ENCODE measurements around the gene PRR5L. TPM values are rescaled to one million over a fixed set of nuclear protein-coding genes. Genes with fewer than 3 reads are reported as not detected.

PRR5L gene
- polyA plus RNA-seq, 1 of the 3 experiments (the other 2 are of a cell fraction): 0.46 TPM

GRCh38 chr11:36326524-36327419 lies 30.7 kb downstream of the PRR5L start:
- WGBS (ENCODE audit: low lambda C conversion rate): 43% methylated on average over 3 of the region's 3 CpGs
- no peak for TF ChIP-seq NFIC (IDR thresholded peaks at IDR 0.05; ENCODE audit: borderline replicate concordance)
- no peak for TF ChIP-seq POLR2AphosphoS5 (IDR thresholded peaks at IDR 0.05; ENCODE audit: low read depth, low read length)
- TF ChIP-seq FOSL2 (IDR thresholded peaks at IDR 0.05; ENCODE audit: borderline replicate concordance, low read depth): no peak
- TF ChIP-seq NRF1 (IDR thresholded peaks at IDR 0.05; ENCODE audit: low read depth, low read length): no peak
- TF ChIP-seq RCOR1 (IDR thresholded peaks at IDR 0.05; ENCODE audit: low read length): no peak
- no peak for TF ChIP-seq FOXJ3 (CRISPR knock-in tag; IDR thresholded peaks at IDR 0.05)
- no peak for TF ChIP-seq MAX (IDR thresholded peaks at IDR 0.05; ENCODE audit: low read depth)
- TF ChIP-seq FOXM1 (IDR thresholded peaks at IDR 0.05; ENCODE audit: low read depth): no peak
- TF ChIP-seq CHD2 (IDR thresholded peaks at IDR 0.05; ENCODE audit: low read length, partially characterized antibody): no peak
- no peak for TF ChIP-seq USF2 (IDR thresholded peaks at IDR 0.05; ENCODE audit: borderline replicate concordance, low read depth, low read length)
- TF ChIP-seq ZBTB33 (IDR thresholded peaks at IDR 0.05; ENCODE audit: borderline replicate concordance, low read depth): no peak
- no peak for TF ChIP-seq GABPA (IDR thresholded peaks at IDR 0.05; ENCODE audit: low read depth)
- TF ChIP-seq TEAD4 (IDR thresholded peaks at IDR 0.05; ENCODE audit: borderline replicate concordance, insufficient read depth): no peak
- TF ChIP-seq IRF3 (IDR thresholded peaks at IDR 0.05; ENCODE audit: low read depth, low read length): no peak
- CTCF ChIA-PET: interaction anchor here (0.9 kb wide), 1 partner anchor 166 kb away, joined by 3 read pairs; no protein-coding TSS in a partner anchor

More at GRCh38 chr11:36326524-36327419, 30.7 kb downstream of the PRR5L start:
- Histone ChIP-seq H3K79me2 (ENCODE audit: insufficient read depth) (no peaks in the 10 kb centered on the region), H3K27ac (ENCODE audit: low read depth in 2 of 2, low read length in 1 of 2) (no peak overlapping the region), H3F3A (replicated peaks; ENCODE audit: insufficient read depth) (no peaks in the 10 kb centered on the region), H3K4me3 (ENCODE audit: low read depth in 2 of 2, low read length in 1 of 2) (no peak overlapping the region), H3K27me3 (ENCODE audit: insufficient read depth) (no peaks in the 10 kb centered on the region), H3K9me2 (no peaks in the 10 kb centered on the region), H3K4me1 (ENCODE audit: control insufficient read depth in 1 of 2, insufficient read depth in 2 of 2, low read depth in 1 of 2, low read length in 1 of 2) (no peaks in the 10 kb centered on the region; a peak in 1 of 4 replicates), H3K9me3 (no peaks in the 10 kb centered on the region), H3K9ac (no peak overlapping the region), H2AFZ (ENCODE audit: low read depth) (no peak overlapping the region), H4K20me1 (ENCODE audit: insufficient read depth) (no peaks in the 10 kb centered on the region), H3K36me3 (replicated peaks in 1 of 2; ENCODE audit: control insufficient read depth in 1 of 2, insufficient read depth in 2 of 2, low read length in 1 of 2) (no peaks in the 10 kb centered on the region), H3K4me2 (no peak overlapping the region)
- no peak for DNase-seq
- POLR2A ChIA-PET: no interaction called here

All from SK-N-SH (cell line).